ENCODE measurements around the gene MACROD2. TPM values are rescaled to one million over a fixed set of nuclear protein-coding genes. Genes with fewer than 3 reads are reported as not detected.

The MACROD2 gene
- total RNA-seq, 2 donors from 2014 or later: 0.95 to 4.2 TPM

- TF ChIP-seq, protein P1, sequence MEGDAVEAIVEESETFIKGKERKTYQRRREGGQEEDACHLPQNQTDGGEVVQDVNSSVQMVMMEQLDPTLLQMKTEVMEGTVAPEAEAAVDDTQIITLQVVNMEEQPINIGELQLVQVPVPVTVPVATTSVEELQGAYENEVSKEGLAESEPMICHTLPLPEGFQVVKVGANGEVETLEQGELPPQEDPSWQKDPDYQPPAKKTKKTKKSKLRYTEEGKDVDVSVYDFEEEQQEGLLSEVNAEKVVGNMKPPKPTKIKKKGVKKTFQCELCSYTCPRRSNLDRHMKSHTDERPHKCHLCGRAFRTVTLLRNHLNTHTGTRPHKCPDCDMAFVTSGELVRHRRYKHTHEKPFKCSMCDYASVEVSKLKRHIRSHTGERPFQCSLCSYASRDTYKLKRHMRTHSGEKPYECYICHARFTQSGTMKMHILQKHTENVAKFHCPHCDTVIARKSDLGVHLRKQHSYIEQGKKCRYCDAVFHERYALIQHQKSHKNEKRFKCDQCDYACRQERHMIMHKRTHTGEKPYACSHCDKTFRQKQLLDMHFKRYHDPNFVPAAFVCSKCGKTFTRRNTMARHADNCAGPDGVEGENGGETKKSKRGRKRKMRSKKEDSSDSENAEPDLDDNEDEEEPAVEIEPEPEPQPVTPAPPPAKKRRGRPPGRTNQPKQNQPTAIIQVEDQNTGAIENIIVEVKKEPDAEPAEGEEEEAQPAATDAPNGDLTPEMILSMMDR (IDR thresholded peaks at IDR 0.05): no peak
- H3K4me1 ChIP-seq (ENCODE audit: control insufficient read depth in 1 of 2, low read depth in 2 of 2): no peaks in the 10 kb centered on the region
- H3K27me3 ChIP-seq (replicated peaks; ENCODE audit: insufficient read depth): no peaks in the 10 kb centered on the region
- H3K27ac ChIP-seq: no peak overlapping the region
- H3K4me3 ChIP-seq: no peak overlapping the region
- DNase-seq (ENCODE audit: low spot score) (no peak), ATAC-seq (ENCODE audit: insufficient number of reproducible peaks, low FRiP score, low read depth) (no peak)
- H3K36me3 ChIP-seq: no peaks in the 10 kb centered on the region
- no peaks in the 10 kb centered on the region for H3K9me3 ChIP-seq
Measured at GRCh38 chr20:14155361-14155760, 160.0 kb downstream of the MACROD2 start.

DNA sequence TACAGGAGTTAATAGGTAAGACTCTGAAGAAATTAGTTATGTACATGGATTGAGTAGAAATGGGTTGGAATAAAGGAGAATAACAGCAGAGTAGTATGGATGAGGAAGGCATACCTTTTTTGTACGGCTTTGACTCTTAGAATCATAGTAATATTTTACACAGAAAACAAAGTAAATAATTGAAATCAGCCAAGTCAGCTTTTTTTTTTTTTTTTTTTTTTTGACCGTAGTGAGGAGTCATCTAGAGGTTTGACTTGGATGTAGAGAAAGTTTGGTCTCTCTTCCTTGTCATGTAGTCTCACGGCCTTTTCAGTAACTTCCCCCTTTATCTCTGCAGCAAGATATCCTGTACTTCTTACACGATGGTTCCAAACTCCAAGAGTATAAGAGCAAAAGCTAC is 183.2 kb downstream of the MACROD2 start:
- ATAC-seq (ENCODE audit: insufficient number of reproducible peaks, low FRiP score, low read depth): no peak

GRCh38 chr20:14178952-14179351 is 183.6 kb downstream of the MACROD2 start:
- Histone ChIP-seq H3K27me3 (replicated peaks; ENCODE audit: insufficient read depth) (no peaks in the 10 kb centered on the region), H3K4me1 (ENCODE audit: control insufficient read depth in 1 of 2, low read depth in 2 of 2) (no peaks in the 10 kb centered on the region), H3K4me3 (no peak overlapping the region), H3K9me3 (peaks cover 3% of the 10 kb centered on the region), H3K36me3 (no peaks in the 10 kb centered on the region), H3K27ac (no peak overlapping the region)
- ATAC-seq (ENCODE audit: insufficient number of reproducible peaks, low FRiP score, low read depth) (no peak), DNase-seq (ENCODE audit: low spot score) (no peak)
- TF ChIP-seq, protein P1 (IDR thresholded peaks at IDR 0.05): no peak

More for the DNA sequence above, 183.2 kb downstream of the MACROD2 start:
- TF ChIP-seq, protein P1 (IDR thresholded peaks at IDR 0.05): no peak
- no peaks in the 10 kb centered on the region for H3K4me1 ChIP-seq (ENCODE audit: control insufficient read depth in 1 of 2, low read depth in 2 of 2)
- H3K4me3 ChIP-seq: no peak overlapping the region
- no peak for DNase-seq (ENCODE audit: low spot score)
- H3K27ac ChIP-seq: no peak overlapping the region
- H3K9me3 ChIP-seq: peaks cover 3% of the 10 kb centered on the region
- H3K36me3 ChIP-seq: no peaks in the 10 kb centered on the region
- no peaks in the 10 kb centered on the region for H3K27me3 ChIP-seq (replicated peaks; ENCODE audit: insufficient read depth)

- ATAC-seq (ENCODE audit: insufficient number of reproducible peaks, low FRiP score, low read depth) (no peak), DNase-seq (ENCODE audit: low spot score) (no peak)
- Histone ChIP-seq H3K4me3 (no peak overlapping the region), H3K4me1 (ENCODE audit: control insufficient read depth in 1 of 2, low read depth in 2 of 2) (no peaks in the 10 kb centered on the region), H3K9me3 (no peaks in the 10 kb centered on the region), H3K27ac (no peak overlapping the region), H3K36me3 (no peaks in the 10 kb centered on the region), H3K27me3 (replicated peaks; ENCODE audit: insufficient read depth) (no peaks in the 10 kb centered on the region)
- TF ChIP-seq, protein P1 (IDR thresholded peaks at IDR 0.05): no peak
Measured at GRCh38 chr20:14189794-14190402, 194.6 kb downstream of the MACROD2 start.

DNA sequence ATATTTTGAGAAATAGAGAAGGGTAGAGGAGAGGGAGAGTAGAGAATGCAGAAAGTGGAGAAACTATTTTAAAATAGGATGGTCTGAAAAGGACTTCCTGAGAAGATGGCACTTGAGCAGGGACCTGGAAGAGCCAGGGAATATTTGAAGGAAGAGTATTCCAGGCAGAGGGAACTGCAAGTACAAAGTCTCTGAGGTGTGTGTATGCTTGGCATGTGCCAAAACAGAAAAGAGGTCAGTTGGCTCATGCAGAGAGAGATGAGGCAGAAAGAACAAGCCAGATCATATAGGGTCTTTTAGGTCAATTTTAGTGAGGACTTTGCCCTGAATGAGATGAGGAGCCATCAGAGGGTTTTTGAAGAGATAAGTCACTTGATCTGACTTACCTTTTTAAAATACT is 196.2 kb downstream of the MACROD2 start:
- Histone ChIP-seq H3K36me3 (no peaks in the 10 kb centered on the region), H3K27ac (no peak overlapping the region), H3K9me3 (no peaks in the 10 kb centered on the region), H3K27me3 (replicated peaks; ENCODE audit: insufficient read depth) (no peaks in the 10 kb centered on the region), H3K4me1 (ENCODE audit: control insufficient read depth in 1 of 2, low read depth in 2 of 2) (peaks cover 0 to 4% of the 10 kb centered on the region in 2 donors), H3K4me3 (no peak overlapping the region)
- ATAC-seq (ENCODE audit: insufficient number of reproducible peaks, low FRiP score, low read depth) (no peak), DNase-seq (ENCODE audit: low spot score) (no peak)
- TF ChIP-seq, protein P1 (IDR thresholded peaks at IDR 0.05): no peak
